Activated B cell treated with CpG ODN at 0.5 μM for 24 hours (primary cell): ENCODE measurements around the gene NAP1L5. TPM values are rescaled to one million over a fixed set of nuclear protein-coding genes. Genes with fewer than 3 reads are reported as not detected.

Experiments
- ATAC-seq: fragments of 200-7000 bp; cut with Tn5 transposase; one replicate; pipeline ENCODE4 v1.10.0; 2021; ENCODE audit warnings: low read depth, mild to moderate bottlenecking, moderate library complexity
- CTCF ChIA-PET: fragments of 350-600 bp; sonication (Branson Sonifier 250); formaldehyde crosslinking; loops from one replicate; lab custom pipeline; 2021; ENCODE audit warnings: antibody characterized with exemption; lab: Charles Lee
- POLR2A ChIA-PET: fragments of 350-600 bp; sonication (Branson Sonifier 250); formaldehyde crosslinking; loops from one replicate; lab custom pipeline; 2021; ENCODE audit warnings: antibody characterized with exemption; lab: Charles Lee
- DNase-seq: peaks from one replicate; pipeline ENCODE4 v3.0.0; 2022
- H3K27ac Mint-ChIP-seq: one replicate; pipeline ENCODE4 v1.8.0; 2020; ENCODE audit warnings: mixed read lengths
- H3K27me3 Mint-ChIP-seq: one replicate; pipeline ENCODE4 v1.8.0; 2021; ENCODE audit warnings: mixed read lengths
- H3K36me3 Mint-ChIP-seq: one replicate; pipeline ENCODE4 v1.8.0; 2021; ENCODE audit warnings: low read depth, mixed read lengths
- H3K4me1 Mint-ChIP-seq: one replicate; pipeline ENCODE4 v1.8.0; 2021; ENCODE audit warnings: mixed read lengths
- H3K4me3 Mint-ChIP-seq: one replicate; pipeline ENCODE4 v1.8.0; 2020; ENCODE audit warnings: mild to moderate bottlenecking, mixed read lengths
- H3K9me3 Mint-ChIP-seq: one replicate; pipeline ENCODE4 v1.8.0; 2020; ENCODE audit warnings: mixed read lengths
- CTCF ChIP-seq: fragments of 200-600 bp; IDR thresholded peaks from one replicate; pipeline ENCODE4 v1.8.0; 2022; ENCODE audit warnings: antibody characterized with exemption, mild to moderate bottlenecking
- intact Hi-C: fragments of 100-400 bp; cut with micrococcal nuclease; formaldehyde crosslinking; loops from one replicate; pipeline ENCODE4 v1.15.1; 2024
- total RNA-seq: library from RNA; stranded (reverse); gene quantifications from 2 replicates; pipeline ENCODE4 v1.2.3, GENCODE V29; 2022

NAP1L5 gene
- total RNA-seq, 1 donor from 2014 or later: 2.6 TPM

GRCh38 chr4:88653371-88653946 lies 44.2 kb downstream of the NAP1L5 start:
- Mint-ChIP-seq H3K36me3 (peaks cover 67% of the 10 kb centered on the region), H3K27me3 (no peaks in the 10 kb centered on the region), H3K9me3 (no peaks in the 10 kb centered on the region), H3K4me3 (no peak overlapping the region), H3K4me1 (no peaks in the 10 kb centered on the region), H3K27ac (no peak overlapping the region)
- DNase-seq (no peak), ATAC-seq (no peak)
- ChIA-PET CTCF (no interaction called here), POLR2A (no interaction called here)
- TF ChIP-seq CTCF: no peak
- intact Hi-C loops: no loop called here

- intact Hi-C loops: no loop called here
- no peak for DNase-seq
- TF ChIP-seq CTCF: no peak
- no peaks in the 10 kb centered on the region for H3K4me1 Mint-ChIP-seq
- ChIA-PET CTCF (no interaction called here), POLR2A (no interaction called here)
- no peaks in the 10 kb centered on the region for H3K27me3 Mint-ChIP-seq
- no peak overlapping the region for H3K4me3 Mint-ChIP-seq
- H3K36me3 Mint-ChIP-seq: peaks cover 37% of the 10 kb centered on the region
- no peak for ATAC-seq
- no peaks in the 10 kb centered on the region for H3K9me3 Mint-ChIP-seq
- no peak overlapping the region for H3K27ac Mint-ChIP-seq
Observed at GRCh38 chr4:88649716-88650115, 47.9 kb downstream of the NAP1L5 start.

- TF ChIP-seq CTCF: no peak
- DNase-seq (no peak), ATAC-seq (no peak)
- Mint-ChIP-seq H3K4me1 (peaks cover 8% of the 10 kb centered on the region), H3K4me3 (no peak overlapping the region), H3K27ac (no peak overlapping the region), H3K36me3 (peaks cover 25% of the 10 kb centered on the region), H3K9me3 (peaks cover 2% of the 10 kb centered on the region), H3K27me3 (no peaks in the 10 kb centered on the region)
- ChIA-PET CTCF (interaction anchor here (0.6 to 1.3 kb wide), 2 partner anchors 107 to 613 kb away, joined by 3 read pairs; no protein-coding TSS in a partner anchor), POLR2A (no interaction called here)
- intact Hi-C loops: no loop called here
Observed at GRCh38 chr4:88646528-88647280, 50.9 kb downstream of the NAP1L5 start.

GRCh38 chr4:88645994-88646393 lies 51.6 kb downstream of the NAP1L5 start:
- no peak for DNase-seq
- H3K27me3 Mint-ChIP-seq: no peaks in the 10 kb centered on the region
- no peak overlapping the region for H3K4me3 Mint-ChIP-seq
- intact Hi-C loops: no loop called here
- no peak for ATAC-seq
- TF ChIP-seq CTCF: no peak
- ChIA-PET POLR2A (no interaction called here), CTCF (interaction anchor here (0.6 to 1.3 kb wide), 2 partner anchors 106 to 612 kb away, joined by 3 read pairs; no protein-coding TSS in a partner anchor)
- peaks cover 6% of the 10 kb centered on the region for H3K9me3 Mint-ChIP-seq
- H3K36me3 Mint-ChIP-seq: peaks cover 20% of the 10 kb centered on the region
- no peak overlapping the region for H3K27ac Mint-ChIP-seq
- H3K4me1 Mint-ChIP-seq: peaks cover 14% of the 10 kb centered on the region

Other genes with a start within 250 kb of the NAP1L5 start
- gene HERC5, start 240.7 kb downstream of the NAP1L5 start, total RNA-seq: 4.2 and 4.8 TPM in 2 replicates
- 42.2 and 48.3 TPM in 2 replicates for gene PYURF, start 174.1 kb downstream of the NAP1L5 start, total RNA-seq
- 23.8 and 27.5 TPM in 2 replicates for gene HERC3, start 105.3 kb downstream of the NAP1L5 start, total RNA-seq